Measurements from ENCODE around the gene DNHD1. TPM values are rescaled to one million over a fixed set of nuclear protein-coding genes. Genes with fewer than 3 reads are reported as not detected.

Gene DNHD1
- total and polyA plus RNA-seq, 2 of the 8 experiments (the other 6 are each of a cell fraction or from before 2014, with no cell fraction given) = 5.0 to 6.8 TPM

GRCh38 chr11:6603287-6604080, 106.4 kb downstream of the DNHD1 start, which contains the start of the genes ILK and RRP8 (continued):
- TF ChIP-seq RNF2 (IDR thresholded peaks at IDR 0.05; ENCODE audit: borderline replicate concordance, low read depth, low read length, missing control alignments, poor library complexity, severe bottlenecking) = no peak
- TF ChIP-seq SAP30 (IDR thresholded peaks at IDR 0.05; ENCODE audit: insufficient read depth, insufficient replicate concordance, low read length) = no peak
- no peak for TF ChIP-seq BACH1 (IDR thresholded peaks at IDR 0.05; ENCODE audit: low read length)
- TF ChIP-seq CHD7 (IDR thresholded peaks at IDR 0.05; ENCODE audit: insufficient replicate concordance, low read length) = no peak
- TF ChIP-seq RBBP5 (IDR thresholded peaks at IDR 0.05; ENCODE audit: borderline replicate concordance, low read depth, low read length) = no peak
- TF ChIP-seq FOSL1 (IDR thresholded peaks at IDR 0.05; ENCODE audit: insufficient read depth, low read depth, low read length) = no peak
- TF ChIP-seq SP4 (IDR thresholded peaks at IDR 0.05; ENCODE audit: low read length) = no peak; the same call in 1 of the 2 replicates
- no peak for TF ChIP-seq RXRA (IDR thresholded peaks at IDR 0.05; ENCODE audit: insufficient read depth, low read depth, low read length)

Measured in H1 (cell line).